Effector memory CD4-positive, alpha-beta T cell (primary cell): Measurements from ENCODE around the gene IER3.

Experiments
- DNase-seq, 3 donors: peaks; one replicate each; pipeline ENCODE4 v3.0.0-alpha.2; 2020
- H3K27ac ChIP-seq: 2 replicates; pipeline ENCODE4 v1.7.0; 2013; ENCODE audit warnings: mild to moderate bottlenecking, low read length, moderate library complexity; ENCODE audit not compliant: insufficient read depth, poor library complexity, severe bottlenecking
- H3K27me3 ChIP-seq: replicated peaks from 2 replicates; pipeline ENCODE4 v1.7.0; 2013; ENCODE audit warnings: mild to moderate bottlenecking, low read length; ENCODE audit not compliant: insufficient read depth, control insufficient read depth, poor library complexity, severe bottlenecking
- H3K36me3 ChIP-seq: 2 replicates; pipeline ENCODE4 v1.7.0; 2013; ENCODE audit warnings: mild to moderate bottlenecking, low read length, moderate library complexity; ENCODE audit not compliant: control insufficient read depth, insufficient read depth
- H3K4me1 ChIP-seq: 2 replicates; pipeline ENCODE4 v1.7.0; 2013; ENCODE audit warnings: low read length, mild to moderate bottlenecking; ENCODE audit not compliant: control insufficient read depth, insufficient read depth, poor library complexity, severe bottlenecking
- H3K4me3 ChIP-seq: 2 replicates; pipeline ENCODE4 v1.7.0; 2013; ENCODE audit warnings: low read length, low read depth, mild to moderate bottlenecking; ENCODE audit not compliant: insufficient read depth, poor library complexity, severe bottlenecking
- H3K9me3 ChIP-seq: 2 replicates; pipeline ENCODE4 v1.7.0; 2013; ENCODE audit warnings: mild to moderate bottlenecking, low read length, moderate library complexity; ENCODE audit not compliant: control insufficient read depth

IER3 gene

GRCh38 chr6:30703821-30704220 lies 40.5 kb downstream of the IER3 start:
- no peak for DNase-seq
- Histone ChIP-seq H3K4me3 (no peak overlapping the region), H3K27ac (no peak overlapping the region), H3K36me3 (peaks cover 37% of the 10 kb centered on the region), H3K4me1 (no peaks in the 10 kb centered on the region), H3K27me3 (no peaks in the 10 kb centered on the region), H3K9me3 (no peaks in the 10 kb centered on the region)

- DNase-seq, result no peak
- Histone ChIP-seq H3K9me3 (no peaks in the 10 kb centered on the region), H3K27me3 (no peaks in the 10 kb centered on the region), H3K36me3 (peaks cover 33% of the 10 kb centered on the region), H3K4me3 (no peak overlapping the region), H3K4me1 (no peaks in the 10 kb centered on the region), H3K27ac (no peak overlapping the region)
Measured at GRCh38 chr6:30703011-30703410, 41.3 kb downstream of the IER3 start.

- H3K4me1 ChIP-seq, result no peaks in the 10 kb centered on the region
- peaks cover 22% of the 10 kb centered on the region for H3K36me3 ChIP-seq
- no peak overlapping the region for H3K4me3 ChIP-seq
- no peak overlapping the region for H3K27ac ChIP-seq
- no peak for DNase-seq
- H3K9me3 ChIP-seq, result no peaks in the 10 kb centered on the region
- H3K27me3 ChIP-seq, result no peaks in the 10 kb centered on the region
Measured at GRCh38 chr6:30700340-30700739, 44.0 kb downstream of the IER3 start.

- no peak for DNase-seq
- H3K9me3 ChIP-seq, result no peaks in the 10 kb centered on the region
- no peak overlapping the region for H3K27ac ChIP-seq
- peaks cover 4% of the 10 kb centered on the region for H3K36me3 ChIP-seq
- no peak overlapping the region for H3K4me3 ChIP-seq
- no peaks in the 10 kb centered on the region for H3K27me3 ChIP-seq
- peaks cover 2% of the 10 kb centered on the region for H3K4me1 ChIP-seq
Measured at GRCh38 chr6:30696432-30696831, 47.9 kb downstream of the IER3 start.
